GM21576 (cell line): ENCODE data around the gene SWT1.

Experiments
- ATAC-seq: cut with Tn5 transposase; IDR thresholded peaks from one replicate; pipeline ENCODE4 v1.9.1; 2021; ENCODE audit warnings: mild to moderate bottlenecking, moderate library complexity; ENCODE audit not compliant: unreplicated experiment

The SWT1 gene, protein sequence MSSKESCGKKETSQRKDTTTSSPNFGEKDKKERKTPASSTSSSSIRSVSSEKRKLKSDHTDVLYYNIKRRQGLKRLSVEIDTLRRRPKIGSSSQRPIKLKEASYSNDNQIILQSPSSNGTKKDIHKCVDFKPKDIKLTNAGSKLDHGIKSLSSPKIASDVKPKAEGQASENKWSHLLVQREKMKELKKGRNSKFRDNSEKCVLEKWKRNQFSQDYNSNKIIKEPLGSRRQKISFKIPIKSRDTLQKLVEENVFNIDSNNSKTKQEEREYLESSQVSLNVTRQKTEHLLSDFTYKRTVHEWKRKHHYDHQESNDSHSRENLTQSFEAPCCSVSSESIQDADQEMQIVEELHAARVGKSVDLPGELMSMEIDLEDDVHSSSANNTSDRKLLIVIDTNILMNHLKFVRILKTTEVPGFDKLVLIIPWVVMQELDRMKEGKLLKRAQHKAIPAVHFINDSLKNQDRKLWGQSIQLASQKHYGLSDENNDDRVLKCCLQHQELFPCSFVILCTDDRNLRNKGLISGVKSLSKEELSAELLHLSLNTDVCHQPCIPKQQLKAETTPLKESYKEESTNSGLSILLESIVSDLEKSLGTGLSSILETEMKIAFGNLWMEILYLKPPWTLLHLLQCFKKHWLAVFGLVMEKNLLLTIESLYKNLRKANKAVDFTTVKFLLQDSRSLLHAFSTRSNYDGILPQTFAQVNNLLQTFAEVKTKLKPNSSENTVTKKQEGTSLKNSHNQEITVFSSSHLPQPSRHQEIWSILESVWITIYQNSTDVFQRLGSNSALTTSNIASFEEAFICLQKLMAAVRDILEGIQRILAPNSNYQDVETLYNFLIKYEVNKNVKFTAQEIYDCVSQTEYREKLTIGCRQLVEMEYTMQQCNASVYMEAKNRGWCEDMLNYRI

GRCh38 chr1:185156854-185157598, at the start of gene SWT1, which contains the start of gene TRMT1L:
SWT1 (plus strand) TSS chr1:185157167; CDS start chr1:185160842, 3,675 bp downstream.
TRMT1L (minus strand) TSS chr1:185156953; CDS start chr1:185156712, 241 bp downstream.
- ATAC-seq: peak; percentile 93

DNA sequence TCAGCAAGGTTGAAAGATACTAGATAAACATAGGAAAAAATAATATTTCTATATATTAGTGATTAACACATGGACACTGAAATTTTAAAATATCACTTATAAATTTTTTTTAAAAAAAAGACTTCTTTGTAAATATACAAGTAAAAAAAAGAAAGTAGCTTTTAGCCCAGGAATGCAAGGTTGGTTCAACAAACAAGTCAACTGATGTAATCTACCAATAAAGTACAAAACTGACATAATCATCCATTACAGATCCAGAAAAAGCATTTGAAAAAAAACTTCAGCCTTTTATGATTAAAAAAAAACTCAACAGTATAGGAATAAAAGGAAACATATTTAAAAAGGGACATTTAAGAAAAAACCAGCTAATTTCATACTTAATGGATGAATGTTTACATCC, 48.6 kb upstream of the SWT1 start:
- no peak for ATAC-seq

DNA sequence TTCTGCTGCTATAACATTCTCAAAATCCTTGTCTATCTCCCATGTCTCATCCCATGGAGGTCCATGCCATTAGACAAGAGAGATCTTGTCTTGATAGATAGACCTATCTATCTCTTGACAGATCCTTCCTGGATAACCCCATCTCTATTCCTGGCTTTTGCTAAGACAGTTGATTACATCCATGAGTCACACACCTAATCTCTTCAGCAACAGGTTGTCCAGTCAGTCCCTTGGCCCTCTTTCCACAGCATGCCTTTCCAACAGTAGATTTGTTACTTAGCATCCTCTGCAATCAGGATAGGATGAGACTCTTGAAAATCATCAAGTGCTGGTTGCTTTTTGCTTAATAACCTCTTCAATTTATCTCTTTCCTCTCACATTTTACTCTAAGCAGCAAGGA, 46.8 kb upstream of the SWT1 start:
- ATAC-seq: no peak

DNA sequence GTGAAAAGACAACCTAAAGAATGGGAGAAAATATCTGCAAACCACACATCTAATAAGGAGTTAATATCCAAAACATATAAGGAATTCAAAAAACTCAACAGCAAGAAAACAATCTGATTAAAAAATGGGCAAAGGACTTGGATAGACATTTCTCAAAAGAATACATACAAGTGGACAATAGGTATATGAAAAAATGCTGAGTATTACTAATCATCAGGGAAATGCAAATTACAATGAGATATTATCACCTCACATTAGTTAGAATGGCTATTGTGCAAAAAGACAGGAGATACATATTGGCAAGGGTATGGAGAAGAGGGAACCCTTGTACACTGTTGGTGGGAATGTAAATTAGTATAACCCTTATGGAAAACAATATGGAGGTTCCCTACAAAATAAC, 45.1 kb upstream of the SWT1 start:
- ATAC-seq: no peak

GRCh38 chr1:185112356-185112755, 44.6 kb upstream of the SWT1 start:
- ATAC-seq: no peak

DNA sequence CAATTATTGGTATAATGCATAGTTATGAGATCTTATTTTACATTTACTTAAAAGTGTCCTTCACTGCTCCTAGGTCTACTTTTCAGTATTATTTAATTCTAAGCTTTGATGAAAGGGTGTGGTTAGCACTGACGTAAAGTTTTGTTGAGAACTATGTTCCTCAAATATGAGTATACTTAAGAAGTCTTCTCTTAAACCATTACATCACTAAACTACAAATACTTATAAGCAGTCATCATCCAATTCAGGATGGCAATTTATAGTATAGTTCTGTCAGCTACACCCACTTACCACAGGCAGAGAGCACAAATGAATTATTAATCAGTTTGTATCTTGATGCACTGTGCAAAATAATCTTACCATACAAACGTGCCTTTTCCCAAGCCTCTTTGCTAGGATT, 27.3 kb upstream of the SWT1 start:
- no peak for ATAC-seq

GRCh38 chr1:185132534-185132933, 24.4 kb upstream of the SWT1 start:
- ATAC-seq: no peak

GRCh38 chr1:185137896-185138545, 18.9 kb upstream of the SWT1 start:
- no peak for ATAC-seq

DNA sequence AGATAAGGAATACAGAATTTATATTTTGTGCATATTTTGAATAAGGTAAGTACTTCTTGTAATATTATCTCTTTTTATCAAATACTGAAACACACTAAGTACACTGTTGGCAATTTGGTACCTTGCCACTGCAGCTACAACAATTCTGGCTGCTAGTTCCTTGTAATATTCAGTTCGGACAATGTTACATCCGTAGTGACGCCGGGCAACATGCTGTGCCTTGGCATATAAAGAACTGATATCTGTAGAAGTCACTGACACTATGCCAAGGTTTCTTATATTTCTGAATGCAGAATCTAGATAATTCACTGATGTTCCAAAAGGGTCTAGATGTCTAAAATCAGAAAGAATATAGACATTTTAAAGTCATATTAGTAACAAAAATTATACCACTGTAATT, 17.7 kb upstream of the SWT1 start:
- ATAC-seq: no peak

DNA sequence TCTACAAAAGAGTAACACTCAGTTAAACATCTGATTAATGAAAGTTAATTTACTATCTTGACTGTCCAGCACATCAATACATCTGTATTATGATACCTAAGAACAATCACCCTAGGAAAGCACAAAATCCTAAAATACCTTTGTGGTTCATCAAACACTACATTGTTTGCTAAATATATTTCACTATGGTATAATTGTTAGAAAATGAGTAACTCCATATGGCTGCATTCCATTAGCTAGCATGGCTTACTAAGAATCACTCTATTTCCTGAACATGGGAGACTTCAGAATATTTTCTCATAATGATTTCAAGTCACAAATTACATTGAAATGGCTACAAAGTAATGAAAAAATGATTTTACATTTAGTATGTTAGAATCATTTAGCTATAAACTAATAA, 12.7 kb upstream of the SWT1 start:
- ATAC-seq: no peak

GRCh38 chr1:185151215-185151614, 5.8 kb upstream of the SWT1 start:
- ATAC-seq: no peak

GRCh38 chr1:185152187-185152767, 4.7 kb upstream of the SWT1 start:
- ATAC-seq: no peak

- ATAC-seq: no peak
Observed at GRCh38 chr1:185154912-185155513, 2.0 kb upstream of the SWT1 start.

DNA sequence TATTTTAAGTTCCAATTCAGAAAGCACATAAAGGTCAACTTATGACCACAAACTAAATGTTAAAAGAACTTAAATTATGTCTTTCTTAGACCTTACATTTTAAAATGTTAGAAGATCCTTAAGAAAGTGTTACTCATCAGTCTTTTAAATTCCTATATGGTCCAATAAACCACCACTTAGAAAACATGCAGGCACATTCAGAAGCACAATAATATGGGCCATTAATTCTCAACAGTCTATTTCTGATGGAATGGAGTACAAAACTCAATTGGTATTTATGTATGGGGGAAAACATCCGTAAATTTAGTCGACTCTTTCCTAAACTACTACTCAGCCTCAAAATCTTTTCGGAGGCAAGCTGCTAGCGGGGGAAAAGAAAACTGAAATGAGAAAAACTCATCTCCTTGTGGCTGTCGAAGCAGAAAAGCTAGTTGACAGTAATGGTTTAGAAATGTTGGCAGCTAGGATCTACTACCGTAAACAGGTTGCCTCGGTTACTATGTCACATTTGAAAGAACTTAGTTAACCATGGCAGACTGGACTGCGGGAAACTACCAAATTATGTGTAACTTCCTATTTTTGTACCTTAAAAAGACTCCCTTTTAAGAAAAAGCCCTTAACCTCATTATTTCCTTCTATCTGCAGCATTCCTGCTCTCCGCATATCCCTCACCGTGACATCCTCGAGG, 1.2 kb upstream of the SWT1 start:
- ATAC-seq: no peak

DNA sequence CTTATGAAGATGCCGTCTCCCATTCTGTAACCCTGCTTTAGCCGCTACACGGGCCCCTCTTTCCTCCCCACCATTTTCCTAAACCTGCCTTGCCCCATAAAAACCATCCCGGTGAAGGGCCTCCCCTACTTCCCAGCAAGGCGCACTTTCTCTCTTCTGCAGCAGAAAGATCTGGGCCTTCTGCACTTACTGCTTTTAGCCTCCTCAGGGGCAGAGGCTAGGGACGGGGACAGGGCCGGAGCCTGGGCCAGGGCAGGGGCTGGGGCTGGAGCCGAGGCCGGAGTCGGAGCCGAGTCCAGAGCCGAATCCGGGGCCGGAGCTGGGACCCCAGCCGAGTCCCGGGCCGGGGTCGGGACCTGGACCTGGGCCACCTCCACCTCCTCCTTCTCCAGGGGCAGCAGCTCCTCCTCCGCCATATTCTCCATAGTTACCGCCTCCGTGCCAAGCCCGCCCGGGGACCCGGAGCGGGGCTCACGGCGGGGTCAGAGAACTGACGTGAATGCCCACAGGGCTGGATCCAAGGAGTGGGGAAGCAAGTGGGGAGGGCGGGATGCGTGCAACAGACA, 596 bp upstream of the SWT1 start:
- ATAC-seq: peak; percentile 19

- ATAC-seq: no peak
Observed at GRCh38 chr1:185157599-185158412, 839 bp downstream of the SWT1 start.

- ATAC-seq: no peak
Observed at GRCh38 chr1:185158800-185159199, 1.8 kb downstream of the SWT1 start.

DNA sequence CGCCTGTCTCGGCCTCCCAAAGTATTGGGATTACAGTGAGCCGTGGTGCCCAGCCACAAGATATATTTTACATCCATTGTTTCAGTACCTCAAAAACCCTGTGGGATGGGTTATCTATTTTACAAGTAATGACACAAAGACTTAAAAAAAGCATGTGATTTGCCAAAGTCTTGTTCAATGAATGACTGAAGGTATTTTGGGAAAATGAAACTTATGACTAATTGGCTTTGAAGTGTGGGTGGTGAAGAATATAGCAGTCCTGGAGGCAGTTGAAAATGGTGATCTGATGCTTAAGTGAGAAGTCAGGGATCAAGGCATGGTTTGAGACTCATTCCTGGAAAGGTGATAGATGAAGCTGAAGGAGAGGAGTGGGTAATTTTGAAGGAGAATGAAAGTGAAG, 3.0 kb downstream of the SWT1 start:
- ATAC-seq: no peak
